ENCODE measurements around the gene ZNF212.
"Not testable (repeated sequence)": the region's sequence is repeated elsewhere in the genome, so short reads cannot be mapped to it uniquely, and the experiment has no call there.

The ZNF212 gene

GRCh38 chr7:149255174-149255573 is 15.7 kb downstream of the ZNF212 start:
- DNase-seq, result no peak

- no peak for DNase-seq
Measured at GRCh38 chr7:149256568-149256967, 17.1 kb downstream of the ZNF212 start.

GRCh38 chr7:149257146-149257545 is 17.7 kb downstream of the ZNF212 start:
- no peak for DNase-seq

- peak in 1 of 2 experiments; percentile 39 for DNase-seq
Measured at GRCh38 chr7:149261316-149261828, 21.9 kb downstream of the ZNF212 start.

- peak; percentile 67 to 96 for DNase-seq
Measured at GRCh38 chr7:149261829-149262617, 22.6 kb downstream of the ZNF212 start, which contains the start of gene ZNF783. TSS of gene ZNF783 (plus strand) at chr7:149262196. CDS start at chr7:149262334, 138 bp downstream.

- no peak for DNase-seq
Measured at GRCh38 chr7:149266451-149266850, 27.0 kb downstream of the ZNF212 start.

- DNase-seq, result no peak
Measured at GRCh38 chr7:149267733-149268132, 28.3 kb downstream of the ZNF212 start.

- not testable (repeated sequence) for DNase-seq
Measured at GRCh38 chr7:149274424-149274823, 35.0 kb downstream of the ZNF212 start.

GRCh38 chr7:149277871-149278270 is 38.4 kb downstream of the ZNF212 start:
- no peak for DNase-seq

- no peak for DNase-seq
Measured at GRCh38 chr7:149278396-149278795, 38.9 kb downstream of the ZNF212 start.

- DNase-seq, result no peak
Measured at GRCh38 chr7:149279111-149279743, 39.8 kb downstream of the ZNF212 start.

- no peak for DNase-seq
Measured at GRCh38 chr7:149280151-149280550, 40.7 kb downstream of the ZNF212 start.

GRCh38 chr7:149280661-149281507 is 41.4 kb downstream of the ZNF212 start:
- no peak for DNase-seq

GRCh38 chr7:149281508-149282330 is 42.3 kb downstream of the ZNF212 start:
- DNase-seq, result no peak

GRCh38 chr7:149282331-149282655 is 42.8 kb downstream of the ZNF212 start:
- DNase-seq, result no peak

GRCh38 chr7:149283321-149283720 is 43.9 kb downstream of the ZNF212 start:
- DNase-seq, result no peak

GRCh38 chr7:149284343-149284742 is 44.9 kb downstream of the ZNF212 start:
- DNase-seq, result peak in 1 of 2 experiments; percentile 35

- DNase-seq, result peak; percentile 94 to 99
Measured at GRCh38 chr7:149284850-149285585, 45.6 kb downstream of the ZNF212 start.

- DNase-seq, result peak in 1 of 2 experiments; percentile 53
Measured at GRCh38 chr7:149285603-149286002, 46.2 kb downstream of the ZNF212 start.

GRCh38 chr7:149286811-149287400 is 47.5 kb downstream of the ZNF212 start:
- DNase-seq, result no peak

- no peak for DNase-seq
Measured at GRCh38 chr7:149287622-149288021, 48.2 kb downstream of the ZNF212 start.

Data from NCI-H526 (cell line).